GM12878 (cell line): ENCODE data around the gene PLSCR3. TPM values are rescaled to one million over a fixed set of nuclear protein-coding genes. Genes with fewer than 3 reads are reported as not detected.
A peak's percentile ranks its signal among the peaks of the same experiment; 100 is the strongest.

ENCODE experiments used
- CHD2 ChIP-seq: IDR thresholded peaks from 2 replicates; pipeline ENCODE4 v1.6.1; 2011; ENCODE audit warnings: low read depth, low read length, improper control_type of control experiment, borderline replicate concordance
- DPF2 ChIP-seq: fragments of 450-650 bp; IDR thresholded peaks from 2 replicates; pipeline ENCODE4 v1.6.1; 2017; ENCODE audit warnings: mild to moderate bottlenecking
- EGR1 ChIP-seq, 2 experiments: IDR thresholded peaks; 1 replicate in 1 of 2; 2 replicates in 1 of 2; pipeline ENCODE4 v1.6.1; 2011 to 2012; ENCODE audit warnings: low read depth in 2 of 2, low read length in 2 of 2, borderline replicate concordance in 1 of 2, mild to moderate bottlenecking in 1 of 2, moderate library complexity in 1 of 2
- GATAD2B ChIP-seq: fragments of 450-650 bp; conservative IDR thresholded peaks from 2 replicates; pipeline ENCODE4 v1.6.1; 2017; ENCODE audit warnings: low read depth, mild to moderate bottlenecking, moderate library complexity
- HDAC6 ChIP-seq: fragments of 200-600 bp; sonication (generic); IDR thresholded peaks from one replicate; pipeline ENCODE4 v1.8.0; 2017; ENCODE audit warnings: antibody characterized with exemption; ENCODE audit not compliant: unreplicated experiment
- IKZF1 ChIP-seq: fragments of 450-650 bp; conservative IDR thresholded peaks from 2 replicates; pipeline ENCODE4 v1.6.1; 2017; ENCODE audit warnings: antibody characterized with exemption, mild to moderate bottlenecking
- JUNB ChIP-seq: IDR thresholded peaks from 2 replicates; pipeline ENCODE4 v1.6.1; 2016; ENCODE audit warnings: antibody characterized with exemption, mild to moderate bottlenecking
- MXI1 ChIP-seq: fragments of 150-350 bp; IDR thresholded peaks from 2 replicates; pipeline ENCODE4 v1.6.1; 2011; ENCODE audit warnings: low read depth, mild to moderate bottlenecking, inconsistent platforms, low read length, improper control_type of control experiment
- MYC ChIP-seq: IDR thresholded peaks from 2 replicates; pipeline ENCODE4 v1.6.1; 2011; ENCODE audit warnings: mild to moderate bottlenecking, low read length, moderate library complexity, inconsistent platforms; ENCODE audit not compliant: insufficient read depth, insufficient replicate concordance, insufficient read length, severe bottlenecking
- NBN ChIP-seq: fragments of 450-650 bp; IDR thresholded peaks from 2 replicates; pipeline ENCODE4 v1.6.1; 2016
- NR2C1 ChIP-seq: fragments of 450-650 bp; IDR thresholded peaks from 2 replicates; pipeline ENCODE4 v1.6.1; 2017; ENCODE audit warnings: antibody characterized with exemption, mild to moderate bottlenecking, moderate library complexity
- PML ChIP-seq: IDR thresholded peaks from 2 replicates; pipeline ENCODE4 v1.6.1; 2012; ENCODE audit warnings: low read length, inconsistent platforms
- POLR2A ChIP-seq: IDR thresholded peaks from 2 replicates; pipeline ENCODE4 v1.6.1; 2011; ENCODE audit warnings: low read depth, mild to moderate bottlenecking, low read length
- POLR2AphosphoS2 ChIP-seq: IDR thresholded peaks from 2 replicates; pipeline ENCODE4 v1.6.1; 2011; ENCODE audit warnings: low read depth, mild to moderate bottlenecking, low read length, improper control_type of control experiment, moderate library complexity
- SMARCA5 ChIP-seq: fragments of 450-650 bp; IDR thresholded peaks from 2 replicates; pipeline ENCODE4 v1.6.1; 2017; ENCODE audit warnings: mild to moderate bottlenecking
- STAT1 ChIP-seq: fragments of 450-650 bp; conservative IDR thresholded peaks from 2 replicates; pipeline ENCODE4 v1.6.1; 2014; ENCODE audit warnings: antibody characterized with exemption, mild to moderate bottlenecking
- ZNF217 ChIP-seq: fragments of 450-650 bp; IDR thresholded peaks from 2 replicates; pipeline ENCODE4 v1.6.1; 2017; ENCODE audit warnings: antibody characterized with exemption, mild to moderate bottlenecking
- ZNF384 ChIP-seq: IDR thresholded peaks from 2 replicates; pipeline ENCODE4 v1.6.1; 2012; ENCODE audit warnings: low read depth, mild to moderate bottlenecking, low read length, improper control_type of control experiment, borderline replicate concordance
- polyA plus RNA-seq, 11 experiments: library from polyadenylated mRNA; depleted of rRNA in 4 of 11; unstranded in 6 of 11; stranded (reverse) in 5 of 11; fragments of >200 nt; fragmentation: Nextera tagmentation in 4 of 11; fragmentation: Illumina TruSeq in 1 of 11; extraction: Ambion mirVana in 4 of 11; extraction: Trizol in 1 of 11; gene quantifications; 1 replicate in 1 of 11; 2 replicates in 10 of 11; pipeline versions ENCODE4 v1.2.1 to v1.2.3, GENCODE V29; 2011 to 2016; ENCODE audit warnings: inconsistent platforms in 2 of 11, missing spikeins in 2 of 11, low read depth in 1 of 11
- total RNA-seq, 4 experiments: library from RNA; depleted of rRNA in 3 of 4; stranded (reverse); fragments of >200 nt in 3 of 4; fragmentation: Illumina TruSeq in 1 of 4; extraction: Trizol in 1 of 4; gene quantifications; 2 replicates each; pipeline versions ENCODE4 v1.2.1 to v1.2.3, GENCODE V29; 2013 to 2021
- TF ChIP-seq, protein P1 (sequence below): fragments of 450-650 bp; formaldehyde crosslinking; IDR thresholded peaks from 2 replicates; pipeline ENCODE4 v1.4.0; 2020; ENCODE audit warnings: mild to moderate bottlenecking, moderate library complexity
- TF ChIP-seq, protein P2 (sequence below): fragments of 450-650 bp; conservative IDR thresholded peaks from 2 replicates; pipeline ENCODE4 v1.6.1; 2017; ENCODE audit warnings: mild to moderate bottlenecking, moderate library complexity
- TF ChIP-seq, protein P3 (sequence below): fragments of 450-650 bp; IDR thresholded peaks from 2 replicates; pipeline ENCODE4 v1.6.1; 2017; ENCODE audit warnings: borderline replicate concordance
- TF ChIP-seq, protein P4 (sequence below): IDR thresholded peaks from 2 replicates; pipeline ENCODE4 v1.6.1; 2011; ENCODE audit warnings: borderline replicate concordance, low read depth, mild to moderate bottlenecking, moderate library complexity, mixed read lengths, low read length; ENCODE audit not compliant: insufficient read depth; ENCODE audit errors: extremely low read length

PLSCR3 gene
- total and polyA plus RNA-seq, 10 of the 15 experiments (the other 5 are each of a cell fraction or from before 2014, with no cell fraction given), result 9.9 to 51.4 (median 43.4) TPM

DNA sequence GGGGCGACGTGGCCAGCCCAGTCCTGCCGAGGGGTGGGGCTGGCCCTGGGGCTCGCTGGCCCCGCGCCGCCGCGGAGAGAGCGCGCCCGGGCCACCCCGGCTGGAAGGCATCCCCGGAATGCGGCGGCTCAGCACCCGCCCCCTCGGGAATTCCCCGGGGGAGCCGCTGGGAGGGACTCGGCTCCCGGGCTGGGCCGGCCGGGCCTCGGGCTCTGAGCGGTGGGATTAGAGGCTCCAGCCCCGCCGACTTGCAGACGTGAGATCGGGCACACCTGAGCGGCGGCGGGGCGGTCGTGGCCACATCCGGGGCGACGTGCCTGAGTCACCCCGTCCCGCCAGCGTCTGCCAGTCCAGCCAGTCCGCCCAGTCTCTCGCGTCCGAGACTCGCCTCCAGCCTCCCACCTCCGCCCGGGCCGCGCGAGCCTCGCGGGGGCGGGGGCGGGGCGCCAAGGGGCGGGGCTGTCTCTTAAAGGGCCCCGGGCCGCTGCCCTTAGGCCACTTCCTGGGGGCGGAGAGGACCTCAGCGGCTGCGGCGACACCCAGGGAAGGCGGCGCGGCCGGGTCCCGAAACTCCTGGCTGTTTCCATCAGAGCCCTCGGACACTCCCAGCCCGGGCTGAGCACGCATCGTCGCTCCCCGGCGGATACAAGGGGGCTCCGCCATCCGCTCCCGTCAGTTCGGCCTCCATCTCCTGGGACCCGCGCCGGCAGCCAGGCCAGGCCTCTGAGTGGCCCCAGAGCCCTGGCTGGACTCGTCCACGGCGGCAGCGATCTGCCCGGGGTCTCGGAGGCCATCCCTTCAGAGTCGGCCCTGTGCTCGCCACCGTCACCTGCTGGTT lies 42.4 kb downstream of the PLSCR3 start, which contains the start of gene KCTD11 (continued):
- peak; percentile 94 for TF ChIP-seq GATAD2B
- TF ChIP-seq, protein P1, sequence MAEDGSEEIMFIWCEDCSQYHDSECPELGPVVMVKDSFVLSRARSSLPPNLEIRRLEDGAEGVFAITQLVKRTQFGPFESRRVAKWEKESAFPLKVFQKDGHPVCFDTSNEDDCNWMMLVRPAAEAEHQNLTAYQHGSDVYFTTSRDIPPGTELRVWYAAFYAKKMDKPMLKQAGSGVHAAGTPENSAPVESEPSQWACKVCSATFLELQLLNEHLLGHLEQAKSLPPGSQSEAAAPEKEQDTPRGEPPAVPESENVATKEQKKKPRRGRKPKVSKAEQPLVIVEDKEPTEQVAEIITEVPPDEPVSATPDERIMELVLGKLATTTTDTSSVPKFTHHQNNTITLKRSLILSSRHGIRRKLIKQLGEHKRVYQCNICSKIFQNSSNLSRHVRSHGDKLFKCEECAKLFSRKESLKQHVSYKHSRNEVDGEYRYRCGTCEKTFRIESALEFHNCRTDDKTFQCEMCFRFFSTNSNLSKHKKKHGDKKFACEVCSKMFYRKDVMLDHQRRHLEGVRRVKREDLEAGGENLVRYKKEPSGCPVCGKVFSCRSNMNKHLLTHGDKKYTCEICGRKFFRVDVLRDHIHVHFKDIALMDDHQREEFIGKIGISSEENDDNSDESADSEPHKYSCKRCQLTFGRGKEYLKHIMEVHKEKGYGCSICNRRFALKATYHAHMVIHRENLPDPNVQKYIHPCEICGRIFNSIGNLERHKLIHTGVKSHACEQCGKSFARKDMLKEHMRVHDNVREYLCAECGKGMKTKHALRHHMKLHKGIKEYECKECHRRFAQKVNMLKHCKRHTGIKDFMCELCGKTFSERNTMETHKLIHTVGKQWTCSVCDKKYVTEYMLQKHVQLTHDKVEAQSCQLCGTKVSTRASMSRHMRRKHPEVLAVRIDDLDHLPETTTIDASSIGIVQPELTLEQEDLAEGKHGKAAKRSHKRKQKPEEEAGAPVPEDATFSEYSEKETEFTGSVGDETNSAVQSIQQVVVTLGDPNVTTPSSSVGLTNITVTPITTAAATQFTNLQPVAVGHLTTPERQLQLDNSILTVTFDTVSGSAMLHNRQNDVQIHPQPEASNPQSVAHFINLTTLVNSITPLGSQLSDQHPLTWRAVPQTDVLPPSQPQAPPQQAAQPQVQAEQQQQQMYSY (CRISPR knock-in tag), result no peak
- TF ChIP-seq DPF2, result peak; percentile 82
- peak; percentile 1 for TF ChIP-seq HDAC6
- TF ChIP-seq MXI1, result 0 out of 2 replicates have a peak, but pooled peaks have one; percentile 31
- TF ChIP-seq, protein P2, sequence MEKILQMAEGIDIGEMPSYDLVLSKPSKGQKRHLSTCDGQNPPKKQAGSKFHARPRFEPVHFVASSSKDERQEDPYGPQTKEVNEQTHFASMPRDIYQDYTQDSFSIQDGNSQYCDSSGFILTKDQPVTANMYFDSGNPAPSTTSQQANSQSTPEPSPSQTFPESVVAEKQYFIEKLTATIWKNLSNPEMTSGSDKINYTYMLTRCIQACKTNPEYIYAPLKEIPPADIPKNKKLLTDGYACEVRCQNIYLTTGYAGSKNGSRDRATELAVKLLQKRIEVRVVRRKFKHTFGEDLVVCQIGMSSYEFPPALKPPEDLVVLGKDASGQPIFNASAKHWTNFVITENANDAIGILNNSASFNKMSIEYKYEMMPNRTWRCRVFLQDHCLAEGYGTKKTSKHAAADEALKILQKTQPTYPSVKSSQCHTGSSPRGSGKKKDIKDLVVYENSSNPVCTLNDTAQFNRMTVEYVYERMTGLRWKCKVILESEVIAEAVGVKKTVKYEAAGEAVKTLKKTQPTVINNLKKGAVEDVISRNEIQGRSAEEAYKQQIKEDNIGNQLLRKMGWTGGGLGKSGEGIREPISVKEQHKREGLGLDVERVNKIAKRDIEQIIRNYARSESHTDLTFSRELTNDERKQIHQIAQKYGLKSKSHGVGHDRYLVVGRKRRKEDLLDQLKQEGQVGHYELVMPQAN, result peak; percentile 80
- 0 out of 2 replicates have a peak, but pooled peaks have one; percentile 61 for TF ChIP-seq STAT1
- no peak for TF ChIP-seq JUNB
- 0 out of 2 replicates have a peak, but pooled peaks have one; percentile 11 for TF ChIP-seq NR2C1
- TF ChIP-seq, protein P3, sequence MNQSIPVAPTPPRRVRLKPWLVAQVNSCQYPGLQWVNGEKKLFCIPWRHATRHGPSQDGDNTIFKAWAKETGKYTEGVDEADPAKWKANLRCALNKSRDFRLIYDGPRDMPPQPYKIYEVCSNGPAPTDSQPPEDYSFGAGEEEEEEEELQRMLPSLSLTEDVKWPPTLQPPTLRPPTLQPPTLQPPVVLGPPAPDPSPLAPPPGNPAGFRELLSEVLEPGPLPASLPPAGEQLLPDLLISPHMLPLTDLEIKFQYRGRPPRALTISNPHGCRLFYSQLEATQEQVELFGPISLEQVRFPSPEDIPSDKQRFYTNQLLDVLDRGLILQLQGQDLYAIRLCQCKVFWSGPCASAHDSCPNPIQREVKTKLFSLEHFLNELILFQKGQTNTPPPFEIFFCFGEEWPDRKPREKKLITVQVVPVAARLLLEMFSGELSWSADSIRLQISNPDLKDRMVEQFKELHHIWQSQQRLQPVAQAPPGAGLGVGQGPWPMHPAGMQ, result no peak
- peak; percentile 90 for TF ChIP-seq IKZF1
- TF ChIP-seq, protein P4, sequence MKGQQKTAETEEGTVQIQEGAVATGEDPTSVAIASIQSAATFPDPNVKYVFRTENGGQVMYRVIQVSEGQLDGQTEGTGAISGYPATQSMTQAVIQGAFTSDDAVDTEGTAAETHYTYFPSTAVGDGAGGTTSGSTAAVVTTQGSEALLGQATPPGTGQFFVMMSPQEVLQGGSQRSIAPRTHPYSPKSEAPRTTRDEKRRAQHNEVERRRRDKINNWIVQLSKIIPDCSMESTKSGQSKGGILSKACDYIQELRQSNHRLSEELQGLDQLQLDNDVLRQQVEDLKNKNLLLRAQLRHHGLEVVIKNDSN, result no peak
- TF ChIP-seq ZNF217, result 0 out of 2 replicates have a peak, but pooled peaks have one; percentile 54
- TF ChIP-seq ZNF384, result no peak
- TF ChIP-seq EGR1 (IDR thresholded peaks at IDR 0.05; ENCODE audit: borderline replicate concordance in 1 of 2, low read depth in 2 of 2, low read length in 2 of 2), result peak in 1 of 2 experiments; percentile 97; a peak in 2 of 3 replicates
- peak; percentile 85 for TF ChIP-seq CHD2
- TF ChIP-seq MYC, result peak; percentile 44
- TF ChIP-seq POLR2AphosphoS2, result peak; percentile 88
- peak; percentile 81 for TF ChIP-seq POLR2A
- TF ChIP-seq NBN, result peak; percentile 79; the same call in 1 of the 2 replicates
- TF ChIP-seq SMARCA5, result peak; percentile 77
- peak; percentile 16; the same call in 1 of the 2 replicates for TF ChIP-seq PML
